GM23248 (cell line): ENCODE data around the gene DICER1. TPM values are rescaled to one million over a fixed set of nuclear protein-coding genes. Genes with fewer than 3 reads are reported as not detected.

Experiments used
- DNase-seq: peaks from one replicate; pipeline ENCODE4 v3.0.0-alpha.2; 2015
- H2AFZ ChIP-seq: fragments of 200-600 bp; sonication (generic); 2 replicates; pipeline ENCODE4 v1.6.1; 2016; ENCODE audit warnings: antibody characterized with exemption
- H3F3A ChIP-seq: fragments of 200-600 bp; sonication (generic); 2 replicates; pipeline ENCODE4 v1.6.1; 2016; ENCODE audit warnings: mild to moderate bottlenecking, antibody characterized with exemption, mixed run types; ENCODE audit not compliant: insufficient read depth
- H3K27ac ChIP-seq: fragments of 200-600 bp; sonication (generic); 2 replicates; pipeline ENCODE4 v1.5.1; 2016; ENCODE audit warnings: mild to moderate bottlenecking
- H3K27me3 ChIP-seq: fragments of 200-600 bp; sonication (generic); replicated peaks from 2 replicates; pipeline ENCODE4 v1.6.1; 2016; ENCODE audit warnings: mild to moderate bottlenecking; ENCODE audit not compliant: insufficient read depth
- H3K36me3 ChIP-seq: fragments of 200-600 bp; sonication (generic); 2 replicates; pipeline ENCODE4 v1.6.1; 2016; ENCODE audit warnings: low read depth, mild to moderate bottlenecking
- H3K4me1 ChIP-seq: fragments of 200-600 bp; sonication (generic); 2 replicates; pipeline ENCODE4 v1.6.1; 2016; ENCODE audit warnings: mild to moderate bottlenecking; ENCODE audit not compliant: insufficient read depth
- H3K4me2 ChIP-seq: fragments of 200-600 bp; sonication (generic); one replicate; pipeline ENCODE4 v1.6.1; 2016; ENCODE audit warnings: mild to moderate bottlenecking; ENCODE audit not compliant: unreplicated experiment
- H3K4me3 ChIP-seq: fragments of 200-600 bp; sonication (generic); 2 replicates; pipeline ENCODE4 v1.5.1; 2016; ENCODE audit warnings: mild to moderate bottlenecking
- H3K79me2 ChIP-seq: fragments of 200-600 bp; sonication (generic); 2 replicates; pipeline ENCODE4 v1.6.1; 2016; ENCODE audit warnings: mild to moderate bottlenecking; ENCODE audit not compliant: insufficient read depth
- H3K9ac ChIP-seq: fragments of 200-600 bp; sonication (generic); 2 replicates; pipeline ENCODE4 v1.6.1; 2016; ENCODE audit warnings: mild to moderate bottlenecking
- H3K9me2 ChIP-seq: fragments of 200-600 bp; sonication (generic); 2 replicates; pipeline ENCODE4 v1.6.1; 2016; ENCODE audit warnings: mixed run types, mild to moderate bottlenecking, moderate library complexity; ENCODE audit not compliant: insufficient read depth
- H3K9me3 ChIP-seq: fragments of 200-600 bp; sonication (generic); one replicate; pipeline ENCODE4 v1.6.1; 2017; ENCODE audit warnings: low read depth
- H4K20me1 ChIP-seq: fragments of 200-600 bp; sonication (generic); 2 replicates; pipeline ENCODE4 v1.6.0; 2016; ENCODE audit not compliant: insufficient read depth
- EZH2 ChIP-seq: fragments of 200-600 bp; sonication (generic); IDR thresholded peaks from 2 replicates; pipeline ENCODE4 v1.6.1; 2018; ENCODE audit warnings: antibody characterized with exemption, mild to moderate bottlenecking; ENCODE audit not compliant: insufficient read depth, poor library complexity, severe bottlenecking
- EZH2phosphoT487 ChIP-seq: fragments of 200-600 bp; sonication (generic); IDR thresholded peaks from 2 replicates; pipeline ENCODE4 v1.6.1; 2018; ENCODE audit warnings: antibody characterized with exemption, moderate library complexity, mild to moderate bottlenecking, low read depth; ENCODE audit not compliant: insufficient read depth
- WGBS, 2 experiments: methylation state at CpG; one replicate each; pipeline ENCODE4 v1.1.6; 2015 to 2017; ENCODE audit warnings: low lambda C conversion rate in 2 of 2, low coverage in 1 of 2; ENCODE audit errors: missing lambda C conversion rate in 2 of 2; 5-methylcytosine and 5-hydroxymethylcytosine counted together
- in situ Hi-C: fragments of 300-500 bp; cut with MboI; formaldehyde crosslinking; loops from 2 replicates; pipeline ENCODE4 v1.15.0; 2020
- polyA plus RNA-seq: library from polyadenylated mRNA; unstranded; fragments of >200 nt; fragmentation: Nextera tagmentation; extraction: Ambion mirVana; gene quantifications from 2 replicates; pipeline ENCODE4 v1.2.1, GENCODE V29; 2016
- total RNA-seq: library from RNA; depleted of rRNA; stranded (reverse); fragments of >200 nt; shearing (Covaris generic); gene quantifications from 2 replicates; pipeline ENCODE4 v1.2.3, GENCODE V29; 2014

The DICER1 gene
- total and polyA plus RNA-seq, 2 experiments from 2014 or later: 9.8 to 27.6 TPM

GRCh38 chr14:95063391-95063790 lies 93.9 kb downstream of the DICER1 start:
- Histone ChIP-seq H3K36me3 (no peaks in the 10 kb centered on the region), H3K9me2 (no peaks in the 10 kb centered on the region), H3K27ac (no peak overlapping the region), H4K20me1 (no peaks in the 10 kb centered on the region), H3K4me2 (no peak overlapping the region), H3K27me3 (no peaks in the 10 kb centered on the region), H3K4me3 (no peak overlapping the region), H3F3A (no peaks in the 10 kb centered on the region), H3K79me2 (no peaks in the 10 kb centered on the region), H3K4me1 (no peaks in the 10 kb centered on the region), H2AFZ (no peak overlapping the region), H3K9me3 (no peaks in the 10 kb centered on the region), H3K9ac (no peak overlapping the region)
- WGBS, 2 experiments: 55 to 59% methylated on average over 5 of the region's 5 CpGs
- in situ Hi-C loops: no loop called here
- TF ChIP-seq EZH2: no peak
- no peak for TF ChIP-seq EZH2phosphoT487
- no peak for DNase-seq

GRCh38 chr14:95062946-95063345 lies 94.4 kb downstream of the DICER1 start:
- no peaks in the 10 kb centered on the region for H3K9me3 ChIP-seq
- H4K20me1 ChIP-seq: no peaks in the 10 kb centered on the region
- no peak overlapping the region for H3K4me3 ChIP-seq
- H3K9ac ChIP-seq: no peak overlapping the region
- no peaks in the 10 kb centered on the region for H3K27me3 ChIP-seq
- H3K4me2 ChIP-seq: no peak overlapping the region
- H3K4me1 ChIP-seq: no peaks in the 10 kb centered on the region
- no peaks in the 10 kb centered on the region for H3K9me2 ChIP-seq
- DNase-seq: no peak
- no peaks in the 10 kb centered on the region for H3F3A ChIP-seq
- no peaks in the 10 kb centered on the region for H3K36me3 ChIP-seq
- no peaks in the 10 kb centered on the region for H3K79me2 ChIP-seq
- 47 to 53% methylated on average over 5 of the region's 5 CpGs for WGBS, 2 experiments
- H3K27ac ChIP-seq: no peak overlapping the region
- in situ Hi-C loops: no loop called here
- TF ChIP-seq EZH2 (no peak), EZH2phosphoT487 (no peak)
- no peak overlapping the region for H2AFZ ChIP-seq

- Histone ChIP-seq H3K36me3 (no peaks in the 10 kb centered on the region), H3K4me3 (no peak overlapping the region), H3K4me2 (no peak overlapping the region), H3K9ac (no peak overlapping the region), H3F3A (no peaks in the 10 kb centered on the region), H2AFZ (no peak overlapping the region), H3K27ac (no peak overlapping the region), H4K20me1 (no peaks in the 10 kb centered on the region), H3K4me1 (no peaks in the 10 kb centered on the region), H3K9me2 (no peaks in the 10 kb centered on the region), H3K79me2 (no peaks in the 10 kb centered on the region), H3K9me3 (no peaks in the 10 kb centered on the region), H3K27me3 (no peaks in the 10 kb centered on the region)
- TF ChIP-seq EZH2: no peak
- TF ChIP-seq EZH2phosphoT487: no peak
- DNase-seq: no peak
- in situ Hi-C loops: no loop called here
- WGBS, 2 experiments: 34 to 42% methylated on average over 5 of the region's 5 CpGs
These were observed 95.1 kb downstream of the DICER1 start for GRCh38 chr14:95062220-95062619.

- Histone ChIP-seq H3K36me3 (no peaks in the 10 kb centered on the region), H3K4me1 (no peaks in the 10 kb centered on the region), H4K20me1 (no peaks in the 10 kb centered on the region), H3K27ac (no peak overlapping the region), H3K4me2 (no peak overlapping the region), H2AFZ (no peak overlapping the region), H3K9ac (no peak overlapping the region), H3F3A (no peaks in the 10 kb centered on the region), H3K9me3 (no peaks in the 10 kb centered on the region), H3K4me3 (no peak overlapping the region), H3K27me3 (no peaks in the 10 kb centered on the region), H3K9me2 (no peaks in the 10 kb centered on the region), H3K79me2 (no peaks in the 10 kb centered on the region)
- TF ChIP-seq EZH2: no peak
- TF ChIP-seq EZH2phosphoT487: no peak
- no peak for DNase-seq
- in situ Hi-C loops: no loop called here
- 55 to 59% methylated on average over 14 of the region's 14 CpGs for WGBS, 2 experiments
These were observed 95.8 kb downstream of the DICER1 start for GRCh38 chr14:95061317-95062093.
